Smooth muscle cell (in vitro differentiated cells): ENCODE results near the gene NASP. TPM values are rescaled to one million over a fixed set of nuclear protein-coding genes. Genes with fewer than 3 reads are reported as not detected.

Experiments
- DNase-seq: peaks from one replicate; lab custom pipeline; 2025; ENCODE audit not compliant: unreplicated experiment; lab: John Stamatoyannopoulos, UW
- H2AFZ ChIP-seq: fragments of 200-600 bp; sonication (generic); 2 replicates; pipeline ENCODE4 v1.6.0; 2016; ENCODE audit warnings: antibody characterized with exemption, low read depth, mild to moderate bottlenecking
- H3F3A ChIP-seq: fragments of 200-600 bp; sonication (generic); 2 replicates; pipeline ENCODE4 v1.6.0; 2017; ENCODE audit warnings: antibody characterized with exemption, low read depth
- H3K27ac ChIP-seq: fragments of 200-600 bp; sonication (generic); 2 replicates; pipeline ENCODE4 v1.5.1; 2016; ENCODE audit warnings: low read depth, mild to moderate bottlenecking
- H3K27me3 ChIP-seq: fragments of 200-600 bp; sonication (generic); 2 replicates; pipeline ENCODE4 v1.6.1; 2016; ENCODE audit warnings: low read depth, mild to moderate bottlenecking
- H3K36me3 ChIP-seq: fragments of 200-600 bp; sonication (generic); 2 replicates; pipeline ENCODE4 v1.5.1; 2016; ENCODE audit warnings: low read depth
- H3K4me1 ChIP-seq: fragments of 200-600 bp; sonication (generic); 2 replicates; pipeline ENCODE4 v1.5.1; 2016; ENCODE audit warnings: low read depth
- H3K4me2 ChIP-seq: fragments of 200-600 bp; sonication (generic); 2 replicates; pipeline ENCODE4 v1.6.0; 2016; ENCODE audit warnings: mild to moderate bottlenecking
- H3K4me3 ChIP-seq: fragments of 200-600 bp; sonication (generic); 2 replicates; pipeline ENCODE4 v1.5.1; 2016; ENCODE audit warnings: mild to moderate bottlenecking
- H3K79me2 ChIP-seq: fragments of 200-600 bp; sonication (generic); 2 replicates; pipeline ENCODE4 v1.6.0; 2016; ENCODE audit warnings: low read depth, mild to moderate bottlenecking
- H3K9ac ChIP-seq: fragments of 200-600 bp; sonication (generic); 2 replicates; pipeline ENCODE4 v1.6.0; 2016; ENCODE audit warnings: low read depth
- H3K9me3 ChIP-seq: fragments of 200-600 bp; sonication (generic); replicated peaks from 2 replicates; pipeline ENCODE4 v1.5.1; 2016; ENCODE audit warnings: low read depth
- H4K20me1 ChIP-seq: fragments of 200-600 bp; sonication (generic); 2 replicates; pipeline ENCODE4 v1.6.0; 2016; ENCODE audit warnings: low read depth
- CTCF ChIP-seq: fragments of 200-600 bp; sonication (generic); IDR thresholded peaks from 2 replicates; pipeline ENCODE4 v1.5.1; 2017; ENCODE audit warnings: borderline replicate concordance, mild to moderate bottlenecking, antibody characterized with exemption; ENCODE audit not compliant: insufficient read depth, poor library complexity, severe bottlenecking
- WGBS: methylation state at CpG from one replicate; pipeline ENCODE4 v1.1.7; 2016; ENCODE audit warnings: low lambda C conversion rate; 5-methylcytosine and 5-hydroxymethylcytosine counted together
- polyA plus RNA-seq: library from polyadenylated mRNA; unstranded; fragments of >200 nt; fragmentation: Nextera tagmentation; extraction: Ambion mirVana; gene quantifications from 2 replicates; pipeline ENCODE4 v1.2.1, GENCODE V29; 2016
- total RNA-seq: library from RNA; depleted of rRNA; stranded (reverse); fragments of >200 nt; gene quantifications from 2 replicates; pipeline ENCODE4 v1.2.3, GENCODE V29; 2014

NASP gene
- total and polyA plus RNA-seq, 2 experiments from 2014 or later, result 44.9 to 83.0 TPM

GRCh38 chr1:45635211-45635610 lies 51.4 kb downstream of the NASP start:
- Histone ChIP-seq H3K27ac (no peak overlapping the region), H3K4me1 (no peaks in the 10 kb centered on the region), H3K79me2 (no peaks in the 10 kb centered on the region), H3K4me3 (no peak overlapping the region), H3F3A (no peaks in the 10 kb centered on the region), H3K4me2 (no peak overlapping the region), H3K27me3 (no peaks in the 10 kb centered on the region), H3K36me3 (peaks cover 25% of the 10 kb centered on the region), H4K20me1 (peaks cover 4% of the 10 kb centered on the region), H3K9me3 (no peaks in the 10 kb centered on the region), H3K9ac (no peak overlapping the region), H2AFZ (no peak overlapping the region)
- DNase-seq, result no peak
- WGBS, result 84% methylated on average over 1 of the region's 1 CpG
- no peak for TF ChIP-seq CTCF

GRCh38 chr1:45640293-45640692 lies 56.5 kb downstream of the NASP start:
- Histone ChIP-seq H3F3A (no peaks in the 10 kb centered on the region), H3K9ac (no peak overlapping the region), H3K27me3 (no peaks in the 10 kb centered on the region), H3K4me1 (no peaks in the 10 kb centered on the region), H2AFZ (no peak overlapping the region), H4K20me1 (peaks cover 5% of the 10 kb centered on the region), H3K4me3 (no peak overlapping the region), H3K36me3 (peaks cover 11% of the 10 kb centered on the region), H3K4me2 (no peak overlapping the region), H3K79me2 (no peaks in the 10 kb centered on the region), H3K27ac (no peak overlapping the region), H3K9me3 (no peaks in the 10 kb centered on the region)
- DNase-seq, result no peak
- TF ChIP-seq CTCF, result no peak
- 93% methylated on average over 1 of the region's 1 CpG for WGBS

GRCh38 chr1:45643321-45643720 lies 59.5 kb downstream of the NASP start:
- Histone ChIP-seq H4K20me1 (peaks cover 13% of the 10 kb centered on the region), H3K9me3 (no peaks in the 10 kb centered on the region), H3K9ac (no peak overlapping the region), H3K4me2 (no peak overlapping the region), H3K27ac (no peak overlapping the region), H3K79me2 (peaks cover 8% of the 10 kb centered on the region), H2AFZ (no peak overlapping the region), H3K4me1 (no peaks in the 10 kb centered on the region), H3K4me3 (no peak overlapping the region), H3K27me3 (no peaks in the 10 kb centered on the region), H3F3A (no peaks in the 10 kb centered on the region), H3K36me3 (peaks cover 7% of the 10 kb centered on the region)
- DNase-seq, result no peak
- no peak for TF ChIP-seq CTCF
- WGBS, result 79% methylated on average over 5 of the region's 5 CpGs

GRCh38 chr1:45643978-45644377 lies 60.1 kb downstream of the NASP start:
- H3K9ac ChIP-seq, result no peak overlapping the region
- H3K27me3 ChIP-seq, result no peaks in the 10 kb centered on the region
- no peaks in the 10 kb centered on the region for H3K9me3 ChIP-seq
- peaks cover 9% of the 10 kb centered on the region for H3K79me2 ChIP-seq
- H3K4me1 ChIP-seq, result no peaks in the 10 kb centered on the region
- peak overlapping the region; percentile 23 for H3K27ac ChIP-seq
- no peaks in the 10 kb centered on the region for H3F3A ChIP-seq
- TF ChIP-seq CTCF, result no peak
- H4K20me1 ChIP-seq, result peaks cover 20% of the 10 kb centered on the region
- no peak overlapping the region for H3K4me2 ChIP-seq
- H3K4me3 ChIP-seq, result no peak overlapping the region
- H3K36me3 ChIP-seq, result peaks cover under 1% of the 10 kb centered on the region
- DNase-seq, result no peak
- H2AFZ ChIP-seq, result no peak overlapping the region
